Ovary (tissue), 9 donors: ENCODE data around the gene CHD2. TPM values are rescaled to one million over a fixed set of nuclear protein-coding genes. Genes with fewer than 3 reads are reported as not detected.
A peak's percentile ranks its signal among the peaks of the same experiment; 100 is the strongest.

Experiments used
- DNase-seq, 5 donors: peaks; one replicate each; pipeline ENCODE4 v3.0.0-alpha.2; 2019 to 2020
- H3K27ac ChIP-seq, 2 donors: fragments of 200-600 bp; one replicate each; pipeline versions ENCODE4 v1.5.1 to v1.8.0; 2019 to 2022
- H3K27me3 ChIP-seq: fragments of 200-600 bp; one replicate; pipeline ENCODE4 v1.8.0; 2022
- H3K36me3 ChIP-seq: fragments of 200-600 bp; sonication (generic); one replicate; pipeline ENCODE4 v1.5.1; 2019
- H3K4me1 ChIP-seq: one replicate; pipeline ENCODE4 v1.8.1; 2013; ENCODE audit warnings: mild to moderate bottlenecking, moderate library complexity; ENCODE audit not compliant: insufficient read depth
- H3K4me3 ChIP-seq: fragments of 200-600 bp; sonication (generic); one replicate; pipeline ENCODE4 v1.5.1; 2017
- H3K9me3 ChIP-seq, 2 donors: fragments of 200-600 bp in 1 of 2; sonication (generic) in 1 of 2; one replicate each; pipeline versions ENCODE4 v1.5.1 to v1.8.1; 2013 to 2019; ENCODE audit warnings: mild to moderate bottlenecking in 1 of 2, moderate library complexity in 1 of 2
- CTCF ChIP-seq, 3 donors: fragments of 450-650 bp in 2 of 3; fragments of 200-600 bp in 1 of 3; IDR thresholded peaks; one replicate each; pipeline versions ENCODE4 v1.5.1 to v1.8.0; 2016 to 2022; ENCODE audit warnings: antibody characterized with exemption in 3 of 3, mild to moderate bottlenecking in 1 of 3
- EP300 ChIP-seq: sonication (generic); formaldehyde crosslinking; IDR thresholded peaks from one replicate; pipeline ENCODE4 v1.6.1; 2017; ENCODE audit warnings: antibody characterized with exemption
- POLR2A ChIP-seq: fragments of 450-650 bp; IDR thresholded peaks from one replicate; pipeline ENCODE4 v1.6.1; 2017; ENCODE audit warnings: antibody characterized with exemption, mild to moderate bottlenecking, moderate library complexity
- WGBS, 3 donors: extraction: QIAGEN DNeasy Blood & Tissue Kit in 1 of 3; methylation state at CpG; one replicate each; pipeline versions ENCODE4 v1.1.5 to v1.1.7; 2013 to 2017; 5-methylcytosine and 5-hydroxymethylcytosine counted together
- intact Hi-C, 4 donors: fragments of 100-400 bp; cut with DNase I; formaldehyde crosslinking; loops; one replicate each; pipeline versions ENCODE4 v1.11.0 to v1.15.1; 2022 to 2023
- polyA plus RNA-seq, 2 donors: library from polyadenylated mRNA; stranded (reverse); fragments of 200-250 nt in 1 of 2; fragments of 350-450 nt in 1 of 2; fragmentation: Illumina TruSeq in 1 of 2; extraction: RNeasy Lipid Tissue Mini Kit (QIAGEN cat#74804) in 1 of 2; gene quantifications; one replicate each; pipeline ENCODE4 v1.2.3, GENCODE V29; 2013 to 2014
- total RNA-seq, 7 donors: library from RNA; depleted of rRNA in 2 of 7; stranded (reverse); fragments of >200 nt in 2 of 7; fragmentation: NEBNext Ultra II Directional in 3 of 7; extraction: Animal tissue kit (Norgen Biotek cat#: 25700) in 3 of 7; gene quantifications; one replicate each; pipeline versions ENCODE4 v1.1.0 to v1.2.4, GENCODE V29; 2016 to 2023
- donor health status: DM: no; HTN: no; CAD: no; lungs with moderate emphysema.
- donor health status: DM: no; HTN: no; CAD: no.
- donor health status: Bipolar disorder and iron deficiency.
- donor health status: DM: yes; HTN: yes; CAD: no.
- donor health status: DM: no; HTN: no; CAD: no.
- donor health status: DM: yes; HTN: yes; CAD: no.

The CHD2 gene
- total and polyA plus RNA-seq, 9 donors = 43.6 to 146 (median 98.2) TPM

GRCh38 chr15:92899601-92899947 is 550 bp upstream of the CHD2 start:
- DNase-seq = no peak
- TF ChIP-seq POLR2A = no peak
- TF ChIP-seq EP300 = no peak
- peak in 1 of 3 donors; percentile 31 for TF ChIP-seq CTCF (IDR thresholded peaks at IDR 0.05)
- Histone ChIP-seq H3K4me1 (peaks cover 2% of the 10 kb centered on the region), H3K4me3 (peak overlapping the region; percentile 71), H3K36me3 (no peaks in the 10 kb centered on the region), H3K27ac (peak overlapping the region; percentile 96 to 97), H3K9me3 (no peaks in the 10 kb centered on the region), H3K27me3 (no peaks in the 10 kb centered on the region)
- WGBS, 3 donors = 79 to 90% (median 87%) methylated on average over 1 of the region's 1 CpG
- intact Hi-C loops = no loop called here

- H3K27ac ChIP-seq = peak overlapping the region; percentile 96 to 97
- no peaks in the 10 kb centered on the region for H3K4me1 ChIP-seq
- H3K36me3 ChIP-seq = no peaks in the 10 kb centered on the region
- no peaks in the 10 kb centered on the region for H3K27me3 ChIP-seq
- H3K4me3 ChIP-seq = peak overlapping the region; percentile 71
- no peak for TF ChIP-seq POLR2A
- no peak for DNase-seq
- 0% methylated on average over 6 of the region's 6 CpGs for WGBS, 3 donors
- no peaks in the 10 kb centered on the region for H3K9me3 ChIP-seq
- intact Hi-C loops = loop anchor here in 2 of 4 donors (2.0 to 5.0 kb wide), 2 partner anchors 18 to 93 kb away; no protein-coding TSS in a partner anchor
Measured at GRCh38 chr15:92900731-92901071, 577 bp downstream of the CHD2 start.

GRCh38 chr15:92901072-92901761 is 1.1 kb downstream of the CHD2 start:
- DNase-seq = no peak
- intact Hi-C loops = loop anchor here in 2 of 4 donors (2.0 to 5.0 kb wide), 2 partner anchors 18 to 94 kb away; no protein-coding TSS in a partner anchor
- Histone ChIP-seq H3K4me1 (no peaks in the 10 kb centered on the region), H3K4me3 (peak overlapping the region; percentile 71), H3K9me3 (no peaks in the 10 kb centered on the region), H3K27me3 (no peaks in the 10 kb centered on the region), H3K36me3 (no peaks in the 10 kb centered on the region), H3K27ac (peak overlapping the region; percentile 96 to 97)
- 0% methylated on average over 8 of the region's 8 CpGs for WGBS, 3 donors
- TF ChIP-seq EP300 (no peak), CTCF (IDR thresholded peaks at IDR 0.05) (no peak), POLR2A (no peak)

GRCh38 chr15:92901995-92902394 is 1.9 kb downstream of the CHD2 start:
- peak overlapping the region; percentile 71 for H3K4me3 ChIP-seq
- H3K27ac ChIP-seq = peak overlapping the region in 1 of 2 donors; percentile 83
- peaks cover 3% of the 10 kb centered on the region for H3K4me1 ChIP-seq
- intact Hi-C loops = loop anchor here in 2 of 4 donors (2.0 to 5.0 kb wide), 2 partner anchors 19 to 95 kb away; no protein-coding TSS in a partner anchor
- H3K27me3 ChIP-seq = no peaks in the 10 kb centered on the region
- WGBS, 3 donors = 0 to 1% (median 0%) methylated on average over 2 of the region's 2 CpGs
- DNase-seq = no peak
- no peaks in the 10 kb centered on the region for H3K9me3 ChIP-seq
- TF ChIP-seq CTCF (IDR thresholded peaks at IDR 0.05) (no peak), POLR2A (no peak), EP300 (no peak)
- H3K36me3 ChIP-seq = no peaks in the 10 kb centered on the region
